Erythroblast (primary cell): Measurements from ENCODE around the gene PRSS58.

ENCODE experiments used
- DNase-seq, 2 experiments: peaks; one replicate each; lab custom pipeline; 2025; lab: John Stamatoyannopoulos, UW
- GATA1 ChIP-seq: IDR thresholded peaks from 2 replicates; pipeline ENCODE4 v1.6.1; 2011; ENCODE audit warnings: low read depth, mild to moderate bottlenecking, control low read depth, low read length, moderate library complexity
- POLR2A ChIP-seq: IDR thresholded peaks from 2 replicates; pipeline ENCODE4 v1.6.1; 2011; ENCODE audit warnings: mild to moderate bottlenecking, low read length

PRSS58 gene

DNA sequence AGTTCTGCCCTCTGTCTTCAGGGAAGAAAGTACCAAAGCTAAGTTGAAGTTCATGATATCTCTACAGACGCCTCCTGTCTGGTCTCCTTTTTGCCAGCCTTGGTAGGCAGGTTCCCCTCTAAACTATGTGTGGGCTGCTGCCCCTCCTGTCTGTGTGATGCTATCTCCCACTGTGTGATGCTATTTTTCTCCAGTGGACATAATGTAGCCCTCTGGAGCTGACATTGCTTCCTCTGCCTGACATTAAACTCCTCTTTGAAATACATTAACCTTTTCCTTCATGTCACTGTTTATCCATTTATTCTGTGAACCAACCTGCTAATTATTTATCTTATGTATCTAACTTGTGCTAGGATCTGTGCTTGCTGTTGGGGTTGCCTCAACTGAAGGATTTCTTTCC is at the start of gene PRSS58:
Gene PRSS58 (minus strand): TSS at position 101 of the 400 bp plus-strand sequence. CDS start 351 bp downstream, outside the sequence.
- DNase-seq, result no peak
- TF ChIP-seq GATA1 (no peak), POLR2A (no peak)

DNA sequence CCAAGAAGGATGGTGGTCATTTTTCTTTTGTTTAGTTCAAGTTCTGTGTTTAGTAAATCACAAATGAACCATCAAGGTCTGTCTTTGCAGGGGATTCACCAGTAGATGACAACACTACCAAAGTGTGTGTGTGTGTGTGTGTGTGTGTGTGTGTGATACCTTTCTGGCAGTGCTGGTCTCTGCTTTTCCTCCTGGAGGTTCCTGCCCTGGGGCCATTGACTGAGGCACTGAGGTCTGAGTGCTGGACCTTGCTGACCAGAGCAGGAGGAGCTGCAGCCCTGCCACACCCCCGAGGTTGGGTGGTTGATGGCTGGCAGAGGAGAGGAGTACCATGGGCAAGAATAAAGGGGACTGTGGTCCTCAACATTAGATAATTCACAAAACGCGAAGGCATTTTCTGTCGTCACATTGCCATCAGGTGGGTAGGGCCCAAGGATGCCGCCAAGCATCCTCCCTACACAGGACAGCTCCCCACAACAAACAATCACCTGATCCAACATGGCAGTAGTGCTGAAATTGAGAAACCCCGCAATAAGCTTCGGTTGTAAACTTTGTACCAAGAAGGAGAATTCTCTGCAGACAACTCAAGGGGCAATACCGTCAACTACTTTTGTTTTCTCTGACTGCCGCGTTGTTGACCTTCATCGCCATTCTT is 49.5 kb upstream of the PRSS58 start:
- no peak for TF ChIP-seq POLR2A
- TF ChIP-seq GATA1, result no peak
- no peak for DNase-seq

DNA sequence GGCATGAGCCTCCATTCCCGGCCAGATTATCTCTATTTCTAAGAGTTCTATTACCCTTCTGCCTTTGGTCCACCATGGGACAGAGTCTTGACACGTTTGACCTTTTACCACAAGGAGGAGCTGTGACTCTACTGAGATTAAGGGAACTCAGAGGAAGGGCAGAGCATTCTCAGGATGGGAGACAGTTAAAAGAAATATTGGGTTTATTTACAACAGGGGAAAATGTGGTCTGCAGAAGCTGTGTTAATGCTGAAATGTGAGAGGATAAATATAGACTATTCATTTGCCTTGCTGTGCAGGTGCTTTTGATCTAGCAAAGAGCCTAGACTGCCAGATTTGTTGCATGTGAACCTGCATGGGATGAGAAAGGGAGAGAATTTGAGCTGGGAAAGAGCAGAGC is 45.8 kb upstream of the PRSS58 start:
- peak in 1 of 2 experiments; percentile 5 for DNase-seq
- TF ChIP-seq GATA1 (no peak), POLR2A (no peak)

GRCh38 chr7:142301923-142302550 is 44.2 kb upstream of the PRSS58 start:
- peak in 1 of 2 experiments; percentile 13 for DNase-seq
- no peak for TF ChIP-seq POLR2A
- no peak for TF ChIP-seq GATA1

GRCh38 chr7:142301299-142301698 is 43.4 kb upstream of the PRSS58 start:
- TF ChIP-seq GATA1 (no peak), POLR2A (no peak)
- DNase-seq, result no peak

- peak; percentile 10 to 34 for DNase-seq
Measured at GRCh38 chr7:142300689-142301088, 42.8 kb upstream of the PRSS58 start.

GRCh38 chr7:142299237-142299781 is 41.5 kb upstream of the PRSS58 start:
- DNase-seq, result no peak
- no peak for TF ChIP-seq GATA1
- no peak for TF ChIP-seq POLR2A

More at GRCh38 chr7:142300689-142301088, 42.8 kb upstream of the PRSS58 start:
- no peak for TF ChIP-seq GATA1
- TF ChIP-seq POLR2A, result no peak

GRCh38 chr7:142298627-142299026 is 40.8 kb upstream of the PRSS58 start:
- TF ChIP-seq POLR2A (no peak), GATA1 (no peak)
- DNase-seq, result no peak

DNA sequence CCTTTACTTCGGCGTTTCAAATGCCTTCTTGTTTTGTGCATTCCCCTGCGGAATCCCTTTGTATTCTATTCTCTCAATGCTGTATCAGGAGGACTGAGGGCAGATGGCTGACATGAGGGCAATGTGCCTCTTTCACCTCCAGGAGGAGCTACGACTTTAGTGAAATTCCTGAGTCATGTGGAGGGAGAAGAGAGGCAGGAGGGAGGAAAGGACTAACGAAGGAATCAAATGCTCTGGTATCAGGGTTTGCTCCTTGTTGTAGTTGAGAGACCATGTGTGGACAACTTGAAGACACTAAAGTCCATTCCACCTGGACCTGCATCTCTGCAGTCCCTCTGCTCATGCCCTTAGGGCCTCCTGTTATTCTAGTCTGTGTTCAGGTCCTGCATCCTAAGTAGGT is 40.2 kb upstream of the PRSS58 start:
- TF ChIP-seq GATA1 (no peak), POLR2A (no peak)
- peak; percentile 4 to 23 for DNase-seq

GRCh38 chr7:142280263-142280662 is 22.4 kb upstream of the PRSS58 start:
- DNase-seq, result no peak
- TF ChIP-seq GATA1 (no peak), POLR2A (no peak)

DNA sequence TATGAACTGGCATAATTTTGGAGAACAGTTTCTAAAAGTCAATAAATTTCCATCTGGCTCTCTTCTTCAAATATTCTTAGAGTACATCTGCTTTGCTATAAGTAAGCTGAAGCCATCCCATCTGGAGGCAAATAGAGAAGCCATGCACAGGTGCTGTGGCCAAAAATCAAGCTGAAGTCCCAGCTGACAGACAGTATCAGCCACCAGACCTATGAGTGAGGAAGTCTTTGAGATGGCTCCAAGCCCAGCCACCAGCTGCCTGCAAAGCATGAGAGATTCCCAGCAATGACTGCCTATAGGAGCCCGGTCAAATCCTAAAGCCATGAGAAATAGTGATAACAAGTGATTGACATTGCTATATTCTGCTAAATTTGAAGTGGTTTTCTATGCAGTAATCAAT is 21.7 kb upstream of the PRSS58 start:
- no peak for DNase-seq
- TF ChIP-seq POLR2A (no peak), GATA1 (no peak)

GRCh38 chr7:142275028-142275427 is 17.2 kb upstream of the PRSS58 start:
- no peak for DNase-seq
- no peak for TF ChIP-seq POLR2A

- DNase-seq, result no peak
- TF ChIP-seq GATA1 (no peak), POLR2A (no peak)
Measured at GRCh38 chr7:142272841-142273240, 15.0 kb upstream of the PRSS58 start.

- DNase-seq, result no peak
- no peak for TF ChIP-seq POLR2A
- TF ChIP-seq GATA1, result no peak
Measured at GRCh38 chr7:142263598-142264380, 5.9 kb upstream of the PRSS58 start.
